ENCODE results near the gene DDAH2. TPM values are rescaled to one million over a fixed set of nuclear protein-coding genes. Genes with fewer than 3 reads are reported as not detected.

The DDAH2 gene
- 28.8 to 35.0 TPM (median 32.1 TPM) in 5 replicates for total RNA-seq (2022; extraction: Qiagen RNA extraction)

DNA sequence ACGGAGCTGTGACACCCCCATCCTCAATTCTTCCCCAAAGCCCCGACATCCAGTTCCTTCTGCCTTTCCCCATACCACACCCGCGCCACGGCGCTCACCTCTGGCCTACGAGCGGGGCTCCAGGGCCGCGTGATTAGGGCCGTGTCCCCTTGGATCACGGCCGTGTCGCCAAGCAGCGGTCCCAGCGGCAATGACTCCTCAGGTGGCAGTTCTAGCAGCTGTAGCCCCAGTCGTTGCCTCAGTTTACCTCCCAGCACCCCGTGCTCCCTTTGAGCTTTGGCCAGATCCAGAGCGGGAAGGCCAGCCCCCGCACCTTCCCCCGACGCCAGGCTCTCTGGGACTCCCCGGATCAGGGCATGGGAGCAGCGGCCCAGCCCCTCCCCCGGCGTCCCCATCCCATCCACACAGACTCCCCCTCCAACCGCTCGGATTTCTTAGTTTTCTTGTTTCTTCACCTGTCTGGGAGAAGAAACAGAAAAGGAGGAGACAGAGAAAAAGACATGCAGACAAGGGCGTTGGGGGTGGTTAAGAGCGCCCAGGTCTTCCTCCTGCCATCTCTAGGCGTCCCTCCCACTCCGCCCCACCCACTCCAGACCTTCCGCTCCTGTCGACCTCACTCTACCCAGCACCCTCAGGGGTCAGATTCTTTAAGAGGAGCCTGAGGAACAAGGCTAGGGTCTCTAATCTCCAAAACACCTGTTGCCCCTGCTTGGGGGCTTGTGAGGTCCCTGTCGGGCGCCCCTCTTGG lies at the start of gene DDAH2:
TSS of gene DDAH2 (minus strand) at position 533 of the 748 bp plus-strand sequence. CDS start at position 395, 138 bp downstream.

DNA sequence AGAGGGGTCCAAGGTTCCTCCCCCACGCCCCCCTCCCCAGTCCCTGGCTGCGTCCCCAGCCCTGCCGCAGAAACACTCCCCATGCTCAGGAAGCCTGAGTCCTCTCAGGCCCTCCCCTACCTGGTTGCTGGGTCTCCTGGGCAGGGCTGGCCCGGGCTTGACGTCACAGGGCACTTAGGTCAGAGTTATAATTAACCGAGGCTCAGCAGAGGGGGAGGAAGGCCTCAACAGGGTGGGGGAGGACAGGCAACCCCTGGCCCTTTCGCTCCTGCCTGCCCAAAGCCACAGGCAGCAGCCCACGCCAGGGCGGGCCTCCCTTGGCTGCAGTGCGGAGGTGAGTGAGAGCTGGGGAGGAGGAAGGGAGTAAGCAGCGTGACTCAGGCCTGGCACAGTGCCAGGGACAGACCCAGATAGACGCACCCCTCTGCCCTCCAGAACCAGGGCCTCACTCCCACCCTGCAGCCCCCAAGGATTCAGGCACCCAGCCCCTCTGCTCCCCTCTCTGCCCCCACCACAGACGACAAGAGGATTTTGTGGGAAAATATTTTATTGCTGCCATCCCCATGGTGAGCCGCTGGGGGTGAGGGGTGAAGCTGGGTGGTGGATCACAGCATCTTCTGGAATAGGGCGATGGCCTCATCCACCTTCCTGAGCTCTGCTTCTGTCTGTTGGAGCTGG lies 48.0 kb upstream of the DDAH2 start, which contains the start of gene VWA7:
TSS of gene VWA7 (minus strand) at position 340 of the 678 bp plus-strand sequence. CDS start 549 bp downstream, outside the sequence.

DNA sequence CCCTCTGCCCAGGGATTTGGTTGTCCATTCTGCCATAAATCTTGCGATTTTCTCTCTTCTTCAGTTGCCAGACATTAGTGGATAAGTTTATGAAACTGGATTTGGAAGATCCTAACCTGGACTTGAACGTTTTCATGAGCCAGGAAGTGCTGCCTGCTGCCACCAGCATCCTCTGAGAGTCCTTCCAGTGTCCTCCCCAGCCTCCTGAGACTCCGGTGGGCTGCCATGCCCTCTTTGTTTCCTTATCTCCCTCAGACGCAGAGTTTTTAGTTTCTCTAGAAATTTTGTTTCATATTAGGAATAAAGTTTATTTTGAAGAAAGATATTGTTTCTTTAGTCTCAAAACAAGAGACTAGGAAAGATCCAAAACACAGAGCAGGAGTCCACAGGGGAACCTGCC lies 33.3 kb upstream of the DDAH2 start, which contains the start of gene SAPCD1:
TSS of gene SAPCD1 (plus strand) at position 301 of the 400 bp plus-strand sequence. CDS start 399 bp downstream, outside the sequence.

DNA sequence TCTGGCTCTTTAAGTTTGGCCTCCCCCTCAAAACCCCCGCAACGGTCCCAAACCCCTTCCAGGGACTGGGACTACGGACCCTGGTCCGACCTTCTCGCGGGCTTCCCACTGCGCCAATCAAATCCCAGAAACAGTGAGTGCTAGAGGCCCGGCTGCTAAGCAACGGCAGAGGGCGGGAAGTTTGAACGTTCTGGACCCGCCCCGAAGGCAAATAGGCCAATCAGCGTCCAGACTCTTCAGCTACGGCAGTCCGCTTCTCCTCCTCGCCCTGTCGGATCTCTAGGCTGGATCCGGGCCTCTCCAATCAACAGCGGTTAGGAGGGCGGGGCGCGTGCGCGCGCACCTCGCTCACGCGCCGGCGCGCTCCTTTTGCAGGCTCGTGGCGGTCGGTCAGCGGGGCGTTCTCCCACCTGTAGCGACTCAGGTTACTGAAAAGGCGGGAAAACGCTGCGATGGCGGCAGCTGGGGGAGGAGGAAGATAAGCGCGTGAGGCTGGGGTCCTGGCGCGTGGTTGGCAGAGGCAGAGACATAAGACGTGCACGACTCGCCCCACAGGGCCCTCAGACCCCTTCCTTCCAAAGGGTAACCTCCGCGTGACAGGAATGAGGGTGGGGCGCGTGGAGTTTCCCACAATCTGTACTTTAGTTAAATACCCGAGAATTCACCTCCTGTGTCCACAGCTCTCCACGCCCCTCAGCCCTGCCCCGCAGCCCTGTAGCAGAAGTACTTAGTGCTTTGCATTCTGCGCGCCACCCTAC lies 10.7 kb upstream of the DDAH2 start, which contains the start of gene MSH5:
TSS of gene MSH5 (plus strand) at position 367 of the 758 bp plus-strand sequence. CDS start 462 bp downstream, outside the sequence.

GRCh38 chr6:31736021-31736767 lies 7.1 kb upstream of the DDAH2 start, which contains the start of gene CLIC1:
Gene CLIC1, minus strand, starts transcription at chr6:31736530. Its CDS starts 230 bp downstream, at chr6:31736300.

GRCh38 chr6:31723245-31723979 lies 5.7 kb downstream of the DDAH2 start, which contains the start of gene MPIG6B:
Gene MPIG6B, plus strand, starts transcription at chr6:31723373. Its CDS starts 11 bp downstream, at chr6:31723384.

GRCh38 chr6:31721351-31722020 lies 7.6 kb downstream of the DDAH2 start, which contains the start of gene LY6G6C:
Gene LY6G6C, minus strand, starts transcription at chr6:31721746. Its CDS starts 67 bp downstream, at chr6:31721679.

DNA sequence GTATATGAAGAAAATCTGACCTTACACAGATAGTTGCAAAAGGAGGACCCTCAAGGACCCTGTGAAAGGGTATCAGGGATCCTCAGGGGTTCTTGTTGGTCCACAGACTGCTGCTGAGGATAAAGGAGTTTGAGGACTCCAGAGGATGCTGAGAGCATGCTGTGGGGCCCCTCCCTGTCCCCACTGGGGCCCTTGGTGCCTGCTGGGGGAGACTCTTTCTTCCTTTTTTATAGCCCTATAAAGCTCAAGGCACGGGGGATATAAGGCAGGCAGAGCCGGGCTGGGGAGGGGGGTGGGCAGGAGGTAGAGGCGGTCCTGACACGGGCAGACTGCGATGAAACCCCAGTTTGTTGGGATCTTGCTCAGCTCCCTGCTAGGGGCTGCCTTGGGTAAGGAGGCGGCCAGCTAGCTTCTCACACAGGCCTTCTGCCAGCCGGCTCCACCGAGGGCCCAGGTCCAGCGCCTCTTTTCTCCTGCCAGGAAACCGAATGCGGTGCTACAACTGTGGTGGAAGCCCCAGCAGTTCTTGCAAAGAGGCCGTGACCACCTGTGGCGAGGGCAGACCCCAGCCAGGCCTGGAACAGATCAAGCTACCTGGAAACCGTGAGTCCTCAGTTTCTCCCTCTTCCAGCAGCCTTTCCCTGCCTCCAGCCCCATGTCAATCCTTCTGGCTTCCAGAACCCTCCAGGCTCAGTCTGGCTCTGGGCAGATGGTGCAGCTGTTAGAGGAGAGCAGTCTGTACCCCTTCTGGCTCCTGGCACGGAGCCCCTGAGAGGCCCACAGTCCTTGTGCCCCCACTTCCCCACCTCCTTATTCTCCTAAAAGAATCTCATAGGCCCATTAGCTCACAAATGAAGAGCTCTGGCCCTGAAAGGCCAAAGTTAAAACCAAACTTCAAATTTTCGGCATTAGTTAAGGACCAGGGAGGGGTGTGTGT lies 13.8 kb downstream of the DDAH2 start, which contains the start of gene LY6G6D:
TSS of gene LY6G6D (plus strand) at position 327 of the 937 bp plus-strand sequence. CDS start at position 335, 8 bp downstream.

DNA sequence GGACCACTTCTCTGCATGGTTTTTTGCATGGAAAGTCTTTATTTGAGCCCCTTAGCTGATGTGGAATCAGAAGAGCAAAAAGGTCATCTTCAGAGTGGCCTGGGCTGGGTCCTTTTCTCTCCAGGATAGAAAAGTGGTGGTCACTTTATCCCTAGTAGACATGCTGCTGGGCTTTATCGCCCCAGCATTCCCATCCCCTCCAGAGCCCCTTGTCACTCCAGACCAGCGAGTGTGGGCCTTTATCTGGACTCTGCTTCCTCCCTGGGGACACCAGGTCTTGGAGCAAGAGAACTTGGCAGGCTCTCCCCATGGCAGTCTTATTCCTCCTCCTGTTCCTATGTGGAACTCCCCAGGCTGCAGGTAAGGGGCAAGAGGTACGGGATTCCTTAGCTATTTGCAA lies 22.5 kb downstream of the DDAH2 start, which contains the start of gene LY6G6F:
TSS of gene LY6G6F (plus strand) at position 268 of the 400 bp plus-strand sequence. CDS start at position 309, 41 bp downstream.

GRCh38 chr6:31702819-31703716 lies 26.0 kb downstream of the DDAH2 start, which contains the start of gene ABHD16A:
Gene ABHD16A, minus strand, starts transcription at chr6:31703324. Its CDS starts 43 bp downstream, at chr6:31703281.

DNA sequence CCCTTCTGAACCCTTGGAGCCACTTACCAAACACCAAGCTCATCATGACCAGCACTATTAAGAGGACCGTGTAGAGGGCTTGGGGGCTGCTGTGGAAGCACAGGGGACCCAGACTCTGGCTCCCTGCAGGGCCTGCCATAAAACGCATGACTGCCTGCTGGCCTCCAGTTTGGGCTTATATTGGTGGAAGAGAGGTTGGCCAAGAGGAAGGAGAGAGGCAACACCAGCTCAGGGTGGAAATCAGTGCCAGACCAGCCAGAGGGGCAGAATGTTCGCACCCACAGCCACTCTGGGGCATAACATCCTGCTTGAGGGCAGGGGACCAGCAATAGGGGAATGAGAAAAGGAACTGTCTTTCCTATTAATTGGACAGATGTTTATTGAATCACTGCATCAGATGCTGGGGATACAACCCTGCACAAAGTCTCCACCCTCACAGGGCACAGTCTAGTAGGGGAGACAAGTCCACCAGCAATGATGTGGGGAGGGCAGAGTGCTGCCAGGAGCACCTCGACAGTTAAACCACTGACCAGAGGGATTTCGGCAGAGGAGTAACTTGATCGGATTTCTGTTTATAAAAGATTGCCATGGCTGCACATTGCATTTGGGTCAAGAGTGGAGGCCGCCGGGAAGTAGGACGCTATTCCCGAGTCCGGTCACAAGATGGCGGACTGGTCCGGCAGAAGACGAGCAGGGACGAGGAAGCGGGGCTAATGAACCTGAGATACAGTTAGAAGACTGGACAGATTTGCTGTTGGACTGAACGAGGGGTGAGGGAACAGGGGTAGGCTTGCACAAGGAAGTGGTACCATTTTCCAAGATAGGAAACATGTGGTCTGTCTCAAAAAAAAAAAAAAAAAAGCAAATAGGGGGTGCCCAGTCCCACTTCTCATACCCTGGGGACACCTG lies 48.6 kb downstream of the DDAH2 start, which contains the start of gene LY6G5C:
TSS of gene LY6G5C (minus strand) at position 842 of the 909 bp plus-strand sequence. CDS start at position 148, 694 bp downstream.

Other genes with a start within 250 kb of the DDAH2 start
- gene MICB, start 231.2 kb downstream of the DDAH2 start, total RNA-seq (2022; extraction: Qiagen RNA extraction) = 7.0 to 9.3 TPM (median 7.4 TPM) in 5 replicates
- gene MCCD1, start 200.3 kb downstream of the DDAH2 start, total RNA-seq (2022; extraction: Qiagen RNA extraction) = not detected in 5 replicates
- gene DDX39B, start 187.3 kb downstream of the DDAH2 start, total RNA-seq (2022; extraction: Qiagen RNA extraction) = 321 to 413 TPM (median 373 TPM) in 5 replicates
- gene ATP6V1G2, start 182.7 kb downstream of the DDAH2 start, total RNA-seq (2022; extraction: Qiagen RNA extraction) = 0.54 to 1.1 TPM (median 0.67 TPM) in 5 replicates
- gene NFKBIL1, start 181.7 kb downstream of the DDAH2 start, total RNA-seq (2022; extraction: Qiagen RNA extraction) = 9.2 to 12.4 TPM (median 11.8 TPM) in 5 replicates
- gene LTA, start 157.0 kb downstream of the DDAH2 start, total RNA-seq (2022; extraction: Qiagen RNA extraction) = 0.11 to 0.23 TPM in 2 of 5 replicates, not detected in the others
- 0.06 to 0.36 TPM (median 0.09 TPM) in 4 of 5 replicates, not detected in the other for gene TNF, start 153.7 kb downstream of the DDAH2 start, total RNA-seq (2022; extraction: Qiagen RNA extraction)
- gene LTB, start 146.9 kb downstream of the DDAH2 start, total RNA-seq (2022; extraction: Qiagen RNA extraction) = 0.22 to 0.38 TPM (median 0.33 TPM) in 5 replicates
- 0.46 to 0.73 TPM in 2 of 5 replicates, not detected in the others for gene LST1, start 143.0 kb downstream of the DDAH2 start, total RNA-seq (2022; extraction: Qiagen RNA extraction)
- gene NCR3, start 136.3 kb downstream of the DDAH2 start, total RNA-seq (2022; extraction: Qiagen RNA extraction) = not detected in 5 replicates
- not detected in 5 replicates for gene AIF1, start 114.1 kb downstream of the DDAH2 start, total RNA-seq (2022; extraction: Qiagen RNA extraction)
- gene PRRC2A, start 108.6 kb downstream of the DDAH2 start, total RNA-seq (2022; extraction: Qiagen RNA extraction) = 69.6 to 93.6 TPM (median 87.5 TPM) in 5 replicates
- gene BAG6, start 76.6 kb downstream of the DDAH2 start, total RNA-seq (2022; extraction: Qiagen RNA extraction) = 114 to 156 TPM (median 146 TPM) in 5 replicates
- gene APOM, start 73.4 kb downstream of the DDAH2 start, total RNA-seq (2022; extraction: Qiagen RNA extraction) = 2.9 to 4.1 TPM (median 3.0 TPM) in 5 replicates
- gene C6orf47, start 68.5 kb downstream of the DDAH2 start, total RNA-seq (2022; extraction: Qiagen RNA extraction) = 10.3 to 13.2 TPM (median 12.6 TPM) in 5 replicates
- gene GPANK1, start 64.3 kb downstream of the DDAH2 start, total RNA-seq (2022; extraction: Qiagen RNA extraction) = 10.8 to 12.2 TPM (median 11.7 TPM) in 5 replicates
- gene CSNK2B, start 63.2 kb downstream of the DDAH2 start, total RNA-seq (2022; extraction: Qiagen RNA extraction) = 165 to 184 TPM (median 170 TPM) in 5 replicates
- 3.8 to 5.0 TPM (median 4.3 TPM) in 5 replicates for gene LY6G5B, start 59.3 kb downstream of the DDAH2 start, total RNA-seq (2022; extraction: Qiagen RNA extraction)
- 1.1 to 2.0 TPM (median 1.6 TPM) in 5 replicates for gene LY6G5C, start 48.2 kb downstream of the DDAH2 start, total RNA-seq (2022; extraction: Qiagen RNA extraction)
- 16.5 to 20.4 TPM (median 19.3 TPM) in 5 replicates for gene ABHD16A, start 26.0 kb downstream of the DDAH2 start, total RNA-seq (2022; extraction: Qiagen RNA extraction)
- gene LY6G6F, start 22.4 kb downstream of the DDAH2 start, total RNA-seq (2022; extraction: Qiagen RNA extraction) = not detected in 5 replicates
- not detected in 5 replicates for gene LY6G6D, start 14.0 kb downstream of the DDAH2 start, total RNA-seq (2022; extraction: Qiagen RNA extraction)
- 0.09 to 0.12 TPM (median 0.10 TPM) in 3 of 5 replicates, not detected in the others for gene LY6G6C, start 7.6 kb downstream of the DDAH2 start, total RNA-seq (2022; extraction: Qiagen RNA extraction)
- not detected in 5 replicates for gene MPIG6B, start 5.9 kb downstream of the DDAH2 start, total RNA-seq (2022; extraction: Qiagen RNA extraction)
- 497 to 519 TPM (median 513 TPM) in 5 replicates for gene CLIC1, start 7.2 kb upstream of the DDAH2 start, total RNA-seq (2022; extraction: Qiagen RNA extraction)
- gene MSH5, start 10.7 kb upstream of the DDAH2 start, total RNA-seq (2022; extraction: Qiagen RNA extraction) = 11.5 to 15.5 TPM (median 14.0 TPM) in 5 replicates
- gene SAPCD1, start 33.4 kb upstream of the DDAH2 start, total RNA-seq (2022; extraction: Qiagen RNA extraction) = 2.7 to 4.9 TPM (median 4.1 TPM) in 5 replicates
- gene VWA7, start 48.0 kb upstream of the DDAH2 start, total RNA-seq (2022; extraction: Qiagen RNA extraction) = 1.5 to 2.0 TPM (median 1.8 TPM) in 5 replicates
- 47.0 to 60.8 TPM (median 59.2 TPM) in 5 replicates for gene VARS1, start 66.5 kb upstream of the DDAH2 start, total RNA-seq (2022; extraction: Qiagen RNA extraction)
- gene LSM2, start 77.7 kb upstream of the DDAH2 start, total RNA-seq (2022; extraction: Qiagen RNA extraction) = 48.5 to 67.7 TPM (median 60.4 TPM) in 5 replicates
- 1.5 to 2.2 TPM (median 1.8 TPM) in 5 replicates for gene HSPA1L, start 86.0 kb upstream of the DDAH2 start, total RNA-seq (2022; extraction: Qiagen RNA extraction)
- gene HSPA1A, start 86.2 kb upstream of the DDAH2 start, total RNA-seq (2022; extraction: Qiagen RNA extraction) = 250 to 374 TPM (median 304 TPM) in 5 replicates
- 191 to 290 TPM (median 231 TPM) in 5 replicates for gene HSPA1B, start 98.4 kb upstream of the DDAH2 start, total RNA-seq (2022; extraction: Qiagen RNA extraction)
- 23.0 to 37.8 TPM (median 29.3 TPM) in 5 replicates for gene NEU1, start 133.5 kb upstream of the DDAH2 start, total RNA-seq (2022; extraction: Qiagen RNA extraction)
- 0.06 to 0.16 TPM in 2 of 5 replicates, not detected in the others for gene SLC44A4, start 149.7 kb upstream of the DDAH2 start, total RNA-seq (2022; extraction: Qiagen RNA extraction)
- gene EHMT2, start 168.4 kb upstream of the DDAH2 start, total RNA-seq (2022; extraction: Qiagen RNA extraction) = 25.9 to 35.4 TPM (median 32.0 TPM) in 5 replicates
- gene ZBTB12, start 172.8 kb upstream of the DDAH2 start, total RNA-seq (2022; extraction: Qiagen RNA extraction) = 3.4 to 5.3 TPM (median 4.6 TPM) in 5 replicates
- 0.21 to 0.68 TPM (median 0.31 TPM) in 5 replicates for gene C2, start 198.4 kb upstream of the DDAH2 start, total RNA-seq (2022; extraction: Qiagen RNA extraction)
- 1.5 to 3.3 TPM (median 2.4 TPM) in 5 replicates for gene CFB, start 216.8 kb upstream of the DDAH2 start, total RNA-seq (2022; extraction: Qiagen RNA extraction)
- 74.7 to 85.0 TPM (median 75.1 TPM) in 5 replicates for gene NELFE, start 229.7 kb upstream of the DDAH2 start, total RNA-seq (2022; extraction: Qiagen RNA extraction)
- 21.0 to 27.3 TPM (median 25.4 TPM) in 5 replicates for gene SKIC2, start 229.9 kb upstream of the DDAH2 start, total RNA-seq (2022; extraction: Qiagen RNA extraction)
- 11.7 to 13.4 TPM (median 12.5 TPM) in 5 replicates for gene DXO, start 242.8 kb upstream of the DDAH2 start, total RNA-seq (2022; extraction: Qiagen RNA extraction)

Measured in A549 treated with CORT108297 at 1 μM for 4 hours (cell line).